ENCODE results near the gene TBX4.

DNA sequence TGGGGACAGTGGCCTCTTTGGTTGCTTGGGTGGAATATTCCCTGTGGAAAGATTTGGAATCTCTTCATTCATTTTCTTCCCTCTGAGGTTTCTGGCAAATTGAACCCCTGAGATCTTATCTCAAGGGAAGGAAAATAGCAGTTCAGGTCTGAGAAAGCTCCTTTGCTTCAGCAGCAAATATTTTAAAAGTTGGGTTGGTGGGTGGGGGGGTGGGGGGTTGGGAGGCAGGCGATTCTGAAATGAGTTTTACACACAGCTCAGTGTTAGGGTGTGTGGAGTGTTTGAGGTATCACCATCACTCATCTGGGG lies 45.7 kb upstream of the TBX4 start:
- TF ChIP-seq EZH2 (IDR thresholded peaks at IDR 0.05; ENCODE audit: insufficient read depth, poor library complexity, severe bottlenecking) = no peak
- no peak for TF ChIP-seq EZH2phosphoT487 (IDR thresholded peaks at IDR 0.05; ENCODE audit: insufficient read depth, low read depth)
